ENCODE measurements around the gene LIN7A.

Gene LIN7A

GRCh38 chr12:80857311-80857710 lies 80.4 kb downstream of the LIN7A start:
- no peaks in the 10 kb centered on the region for H3K27me3 Mint-ChIP-seq
- H3K4me3 Mint-ChIP-seq = no peak overlapping the region
- no peaks in the 10 kb centered on the region for H3K9me3 Mint-ChIP-seq
- no peak overlapping the region for H3K27ac Mint-ChIP-seq
- no peaks in the 10 kb centered on the region for H3K36me3 Mint-ChIP-seq
- no peak for ATAC-seq
- H3K4me1 Mint-ChIP-seq = no peaks in the 10 kb centered on the region

GRCh38 chr12:80849337-80849736 lies 88.4 kb downstream of the LIN7A start:
- Mint-ChIP-seq H3K27ac (no peak overlapping the region), H3K4me1 (no peaks in the 10 kb centered on the region), H3K9me3 (no peaks in the 10 kb centered on the region), H3K36me3 (no peaks in the 10 kb centered on the region), H3K4me3 (no peak overlapping the region), H3K27me3 (no peaks in the 10 kb centered on the region)
- ATAC-seq = no peak

- Mint-ChIP-seq H3K4me1 (no peaks in the 10 kb centered on the region), H3K36me3 (no peaks in the 10 kb centered on the region), H3K9me3 (no peaks in the 10 kb centered on the region), H3K27ac (no peak overlapping the region), H3K4me3 (no peak overlapping the region), H3K27me3 (no peaks in the 10 kb centered on the region)
- ATAC-seq = no peak
Measured at GRCh38 chr12:80848858-80849257, 88.9 kb downstream of the LIN7A start.

- Mint-ChIP-seq H3K27ac (no peak overlapping the region), H3K27me3 (no peaks in the 10 kb centered on the region), H3K36me3 (no peaks in the 10 kb centered on the region), H3K9me3 (no peaks in the 10 kb centered on the region), H3K4me3 (no peak overlapping the region), H3K4me1 (no peaks in the 10 kb centered on the region)
- ATAC-seq = no peak
Measured at GRCh38 chr12:80847575-80847974, 90.2 kb downstream of the LIN7A start.

GRCh38 chr12:80846952-80847351 lies 90.8 kb downstream of the LIN7A start:
- no peaks in the 10 kb centered on the region for H3K9me3 Mint-ChIP-seq
- no peaks in the 10 kb centered on the region for H3K36me3 Mint-ChIP-seq
- H3K4me3 Mint-ChIP-seq = no peak overlapping the region
- H3K27me3 Mint-ChIP-seq = no peaks in the 10 kb centered on the region
- no peak for ATAC-seq
- H3K27ac Mint-ChIP-seq = no peak overlapping the region
- no peaks in the 10 kb centered on the region for H3K4me1 Mint-ChIP-seq

GRCh38 chr12:80845639-80846038 lies 92.1 kb downstream of the LIN7A start:
- no peak for ATAC-seq
- H3K4me3 Mint-ChIP-seq = no peak overlapping the region
- H3K9me3 Mint-ChIP-seq = peaks cover 2% of the 10 kb centered on the region
- no peak overlapping the region for H3K27ac Mint-ChIP-seq
- no peaks in the 10 kb centered on the region for H3K4me1 Mint-ChIP-seq
- H3K36me3 Mint-ChIP-seq = no peaks in the 10 kb centered on the region
- H3K27me3 Mint-ChIP-seq = no peaks in the 10 kb centered on the region

GRCh38 chr12:80843969-80844368 lies 93.8 kb downstream of the LIN7A start:
- Mint-ChIP-seq H3K27me3 (no peaks in the 10 kb centered on the region), H3K27ac (no peak overlapping the region), H3K4me3 (no peak overlapping the region), H3K36me3 (no peaks in the 10 kb centered on the region), H3K4me1 (no peaks in the 10 kb centered on the region), H3K9me3 (peaks cover 2% of the 10 kb centered on the region)
- no peak for ATAC-seq

- H3K4me1 Mint-ChIP-seq = no peaks in the 10 kb centered on the region
- H3K27me3 Mint-ChIP-seq = no peaks in the 10 kb centered on the region
- H3K36me3 Mint-ChIP-seq = no peaks in the 10 kb centered on the region
- ATAC-seq = no peak
- no peak overlapping the region for H3K4me3 Mint-ChIP-seq
- peaks cover 8% of the 10 kb centered on the region for H3K9me3 Mint-ChIP-seq
- H3K27ac Mint-ChIP-seq = no peak overlapping the region
Measured at GRCh38 chr12:80838708-80839107, 99.0 kb downstream of the LIN7A start.

GRCh38 chr12:80838024-80838658 lies 99.6 kb downstream of the LIN7A start:
- Mint-ChIP-seq H3K9me3 (peaks cover 11% of the 10 kb centered on the region), H3K4me3 (no peak overlapping the region), H3K27ac (no peak overlapping the region), H3K27me3 (no peaks in the 10 kb centered on the region), H3K36me3 (no peaks in the 10 kb centered on the region), H3K4me1 (no peaks in the 10 kb centered on the region)
- no peak for ATAC-seq

GRCh38 chr12:80837342-80837978 lies 100.3 kb downstream of the LIN7A start:
- no peaks in the 10 kb centered on the region for H3K36me3 Mint-ChIP-seq
- no peaks in the 10 kb centered on the region for H3K27me3 Mint-ChIP-seq
- no peak overlapping the region for H3K27ac Mint-ChIP-seq
- H3K4me3 Mint-ChIP-seq = no peak overlapping the region
- no peaks in the 10 kb centered on the region for H3K4me1 Mint-ChIP-seq
- H3K9me3 Mint-ChIP-seq = peaks cover 12% of the 10 kb centered on the region
- ATAC-seq = no peak

GRCh38 chr12:80834724-80835123 lies 103.0 kb downstream of the LIN7A start:
- no peak for ATAC-seq
- H3K27me3 Mint-ChIP-seq = no peaks in the 10 kb centered on the region

GRCh38 chr12:80830533-80831088 lies 107.1 kb downstream of the LIN7A start:
- H3K4me1 Mint-ChIP-seq = no peaks in the 10 kb centered on the region
- no peak overlapping the region for H3K27ac Mint-ChIP-seq
- peaks cover 7% of the 10 kb centered on the region for H3K9me3 Mint-ChIP-seq
- no peak overlapping the region for H3K4me3 Mint-ChIP-seq
- ATAC-seq = no peak
- H3K36me3 Mint-ChIP-seq = no peaks in the 10 kb centered on the region
- no peaks in the 10 kb centered on the region for H3K27me3 Mint-ChIP-seq

More at GRCh38 chr12:80834724-80835123, 103.0 kb downstream of the LIN7A start:
- Mint-ChIP-seq H3K27ac (no peak overlapping the region), H3K4me1 (no peaks in the 10 kb centered on the region), H3K36me3 (no peaks in the 10 kb centered on the region), H3K4me3 (no peak overlapping the region), H3K9me3 (peaks cover 10% of the 10 kb centered on the region)

GRCh38 chr12:80829767-80830166 lies 108.0 kb downstream of the LIN7A start:
- ATAC-seq = no peak
- H3K27ac Mint-ChIP-seq = no peak overlapping the region
- H3K9me3 Mint-ChIP-seq = peaks cover 7% of the 10 kb centered on the region
- no peaks in the 10 kb centered on the region for H3K4me1 Mint-ChIP-seq
- no peak overlapping the region for H3K4me3 Mint-ChIP-seq
- no peaks in the 10 kb centered on the region for H3K36me3 Mint-ChIP-seq
- no peaks in the 10 kb centered on the region for H3K27me3 Mint-ChIP-seq

GRCh38 chr12:80825506-80825905 lies 112.2 kb downstream of the LIN7A start:
- H3K4me1 Mint-ChIP-seq = no peaks in the 10 kb centered on the region
- no peaks in the 10 kb centered on the region for H3K9me3 Mint-ChIP-seq
- no peak overlapping the region for H3K27ac Mint-ChIP-seq
- no peak overlapping the region for H3K4me3 Mint-ChIP-seq
- no peaks in the 10 kb centered on the region for H3K36me3 Mint-ChIP-seq
- H3K27me3 Mint-ChIP-seq = no peaks in the 10 kb centered on the region
- ATAC-seq = no peak

GRCh38 chr12:80823393-80823792 lies 114.3 kb downstream of the LIN7A start:
- Mint-ChIP-seq H3K36me3 (no peaks in the 10 kb centered on the region), H3K9me3 (no peaks in the 10 kb centered on the region), H3K4me1 (no peaks in the 10 kb centered on the region), H3K4me3 (no peak overlapping the region), H3K27me3 (no peaks in the 10 kb centered on the region), H3K27ac (no peak overlapping the region)
- no peak for ATAC-seq

GRCh38 chr12:80821513-80822000 lies 116.2 kb downstream of the LIN7A start:
- no peaks in the 10 kb centered on the region for H3K9me3 Mint-ChIP-seq
- no peak overlapping the region for H3K27ac Mint-ChIP-seq
- H3K36me3 Mint-ChIP-seq = no peaks in the 10 kb centered on the region
- H3K27me3 Mint-ChIP-seq = no peaks in the 10 kb centered on the region
- no peak for ATAC-seq
- H3K4me3 Mint-ChIP-seq = no peak overlapping the region
- no peaks in the 10 kb centered on the region for H3K4me1 Mint-ChIP-seq
